ENCODE measurements around the gene CDIP1.

DNA sequence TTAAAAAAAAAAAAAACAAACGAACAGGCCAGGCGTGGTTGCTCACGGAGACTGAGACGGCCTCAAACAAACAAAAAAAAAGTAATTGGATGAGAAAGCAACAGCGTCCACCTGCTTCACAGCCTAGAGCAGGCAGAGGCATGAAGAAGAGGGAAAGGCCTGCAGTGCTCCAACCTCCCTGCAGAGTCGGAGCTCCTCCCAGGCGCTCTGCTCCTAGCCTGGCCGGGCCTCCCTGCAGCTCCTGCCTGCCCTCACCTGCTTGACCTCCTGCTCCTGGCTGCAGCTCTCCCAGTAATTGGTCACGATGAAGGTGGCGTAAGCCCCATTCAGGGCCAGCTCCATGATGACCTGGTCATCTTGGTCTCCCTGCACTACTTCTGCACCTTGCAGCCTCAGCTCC, 69.6 kb downstream of the CDIP1 start:
- TF ChIP-seq, protein P1, sequence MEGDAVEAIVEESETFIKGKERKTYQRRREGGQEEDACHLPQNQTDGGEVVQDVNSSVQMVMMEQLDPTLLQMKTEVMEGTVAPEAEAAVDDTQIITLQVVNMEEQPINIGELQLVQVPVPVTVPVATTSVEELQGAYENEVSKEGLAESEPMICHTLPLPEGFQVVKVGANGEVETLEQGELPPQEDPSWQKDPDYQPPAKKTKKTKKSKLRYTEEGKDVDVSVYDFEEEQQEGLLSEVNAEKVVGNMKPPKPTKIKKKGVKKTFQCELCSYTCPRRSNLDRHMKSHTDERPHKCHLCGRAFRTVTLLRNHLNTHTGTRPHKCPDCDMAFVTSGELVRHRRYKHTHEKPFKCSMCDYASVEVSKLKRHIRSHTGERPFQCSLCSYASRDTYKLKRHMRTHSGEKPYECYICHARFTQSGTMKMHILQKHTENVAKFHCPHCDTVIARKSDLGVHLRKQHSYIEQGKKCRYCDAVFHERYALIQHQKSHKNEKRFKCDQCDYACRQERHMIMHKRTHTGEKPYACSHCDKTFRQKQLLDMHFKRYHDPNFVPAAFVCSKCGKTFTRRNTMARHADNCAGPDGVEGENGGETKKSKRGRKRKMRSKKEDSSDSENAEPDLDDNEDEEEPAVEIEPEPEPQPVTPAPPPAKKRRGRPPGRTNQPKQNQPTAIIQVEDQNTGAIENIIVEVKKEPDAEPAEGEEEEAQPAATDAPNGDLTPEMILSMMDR (IDR thresholded peaks at IDR 0.05; ENCODE audit: insufficient read depth, low read depth, low read length) = no peak
- no peak for TF ChIP-seq EZH2 (IDR thresholded peaks at IDR 0.05; ENCODE audit: insufficient read depth, low read length)
